ENCODE data around the gene WBP4.
A peak's percentile ranks its signal among the peaks of the same experiment; 100 is the strongest.

WBP4 gene

GRCh38 chr13:41017817-41018601, 43.3 kb upstream of the WBP4 start:
- H3K4me3 ChIP-seq (ENCODE audit: low read depth, low read length) = peak overlapping the region; percentile 92
- DNase-seq (ENCODE audit: low read depth) = peak; percentile 47
- TF ChIP-seq POLR2A (IDR thresholded peaks at IDR 0.05; ENCODE audit: extremely low read depth, insufficient read length) = no peak
- no peak for TF ChIP-seq MAX (IDR thresholded peaks at IDR 0.05; ENCODE audit: low read depth, low read length)
- TF ChIP-seq MYC (IDR thresholded peaks at IDR 0.05; ENCODE audit: low read depth, low read length) = no peak
- TF ChIP-seq CTCF (IDR thresholded peaks at IDR 0.05; ENCODE audit: low read depth, low read length) = no peak

- DNase-seq (ENCODE audit: low read depth) = no peak
- TF ChIP-seq MYC (IDR thresholded peaks at IDR 0.05; ENCODE audit: low read depth, low read length) = no peak
- peak overlapping the region; percentile 92 for H3K4me3 ChIP-seq (ENCODE audit: low read depth, low read length)
Measured at GRCh38 chr13:41018602-41018948, 42.7 kb upstream of the WBP4 start.

- peak within 1 kb of the TSS; percentile 92 for H3K4me3 ChIP-seq (ENCODE audit: low read depth, low read length)
- TF ChIP-seq MAX (IDR thresholded peaks at IDR 0.05; ENCODE audit: low read depth, low read length) = peak; percentile 84
- TF ChIP-seq CTCF (IDR thresholded peaks at IDR 0.05; ENCODE audit: low read depth, low read length) = no peak
- TF ChIP-seq POLR2A (IDR thresholded peaks at IDR 0.05; ENCODE audit: extremely low read depth, insufficient read length) = peak; percentile 77
- peak; percentile 82 for TF ChIP-seq MYC (IDR thresholded peaks at IDR 0.05; ENCODE audit: low read depth, low read length)
Measured at GRCh38 chr13:41019011-41019487, 42.3 kb upstream of the WBP4 start, which contains the start of gene ELF1. Gene ELF1, minus strand, starts transcription at chr13:41019316. Its CDS starts 37,262 bp downstream, at chr13:40982054.

GRCh38 chr13:41019578-41020347, 41.5 kb upstream of the WBP4 start:
- H3K4me3 ChIP-seq (ENCODE audit: low read depth, low read length) = peak overlapping the region; percentile 92
- TF ChIP-seq MAX (IDR thresholded peaks at IDR 0.05; ENCODE audit: low read depth, low read length) (no peak), CTCF (IDR thresholded peaks at IDR 0.05; ENCODE audit: low read depth, low read length) (no peak), POLR2A (IDR thresholded peaks at IDR 0.05; ENCODE audit: extremely low read depth, insufficient read length) (no peak), MYC (IDR thresholded peaks at IDR 0.05; ENCODE audit: low read depth, low read length) (no peak)
- DNase-seq (ENCODE audit: low read depth) = no peak

More at GRCh38 chr13:41019011-41019487, 42.3 kb upstream of the WBP4 start, which contains the start of gene ELF1:
- DNase-seq (ENCODE audit: low read depth) = peak; percentile 93

- no peak for DNase-seq (ENCODE audit: low read depth)
- no peak overlapping the region for H3K4me3 ChIP-seq (ENCODE audit: low read depth, low read length)
- no peak for TF ChIP-seq MYC (IDR thresholded peaks at IDR 0.05; ENCODE audit: low read depth, low read length)
- TF ChIP-seq POLR2A (IDR thresholded peaks at IDR 0.05; ENCODE audit: extremely low read depth, insufficient read length) = no peak
- no peak for TF ChIP-seq MAX (IDR thresholded peaks at IDR 0.05; ENCODE audit: low read depth, low read length)
Measured at GRCh38 chr13:41025518-41025917, 35.8 kb upstream of the WBP4 start.

- no peak for TF ChIP-seq MAX (IDR thresholded peaks at IDR 0.05; ENCODE audit: low read depth, low read length)
- TF ChIP-seq MYC (IDR thresholded peaks at IDR 0.05; ENCODE audit: low read depth, low read length) = no peak
- no peak for TF ChIP-seq POLR2A (IDR thresholded peaks at IDR 0.05; ENCODE audit: extremely low read depth, insufficient read length)
- no peak for TF ChIP-seq CTCF (IDR thresholded peaks at IDR 0.05; ENCODE audit: low read depth, low read length)
- H3K4me3 ChIP-seq (ENCODE audit: low read depth, low read length) = no peak overlapping the region
- no peak for DNase-seq (ENCODE audit: low read depth)
Measured at GRCh38 chr13:41026788-41027187, 34.5 kb upstream of the WBP4 start.
